Mesendoderm (in vitro differentiated cells): ENCODE data around the gene JAG2.

ENCODE experiments used
- DNase-seq: peaks from one replicate; pipeline ENCODE4 v3.0.0; 2013
- H2AK5ac ChIP-seq: 2 replicates; pipeline ENCODE4 v1.6.1; 2013; ENCODE audit warnings: low read length, inconsistent platforms
- H2BK120ac ChIP-seq: 2 replicates; pipeline ENCODE4 v1.6.1; 2013; ENCODE audit warnings: low read depth, mild to moderate bottlenecking, low read length, moderate library complexity, mixed read lengths
- H2BK15ac ChIP-seq: replicated peaks from 2 replicates; pipeline ENCODE4 v1.6.1; 2013; ENCODE audit warnings: low read depth, mild to moderate bottlenecking, moderate library complexity
- H2BK5ac ChIP-seq: 2 replicates; pipeline ENCODE4 v1.6.1; 2013; ENCODE audit warnings: low read length, inconsistent platforms
- H3K18ac ChIP-seq: 2 replicates; pipeline ENCODE4 v1.6.1; 2013; ENCODE audit warnings: mild to moderate bottlenecking, low read length, mixed read lengths
- H3K23ac ChIP-seq: one replicate; pipeline ENCODE4 v1.6.1; 2013; ENCODE audit warnings: low read length
- H3K27ac ChIP-seq: 2 replicates; pipeline ENCODE4 v1.5.1; 2013; ENCODE audit warnings: low read depth, mild to moderate bottlenecking, inconsistent platforms, low read length, moderate library complexity
- H3K27me3 ChIP-seq: 2 replicates; pipeline ENCODE4 v1.6.1; 2013; ENCODE audit warnings: low read length, control low read depth, mild to moderate bottlenecking, inconsistent platforms; ENCODE audit not compliant: insufficient read depth, poor library complexity
- H3K36me3 ChIP-seq: 2 replicates; pipeline ENCODE4 v1.6.1; 2013; ENCODE audit warnings: low read length, inconsistent platforms; ENCODE audit not compliant: control insufficient read depth, insufficient read depth
- H3K4ac ChIP-seq: one replicate; pipeline ENCODE4 v1.6.1; 2013; ENCODE audit warnings: low read depth, mild to moderate bottlenecking, low read length, moderate library complexity
- H3K4me1 ChIP-seq: 2 replicates; pipeline ENCODE4 v1.6.1; 2013; ENCODE audit warnings: low read depth, low read length, inconsistent platforms; ENCODE audit not compliant: control insufficient read depth
- H3K4me2 ChIP-seq: 2 replicates; pipeline ENCODE4 v1.6.1; 2013; ENCODE audit warnings: low read length
- H3K4me3 ChIP-seq: 2 replicates; pipeline ENCODE4 v1.5.1; 2013; ENCODE audit warnings: mild to moderate bottlenecking, low read length
- H3K56ac ChIP-seq: one replicate; pipeline ENCODE4 v1.6.1; 2013; ENCODE audit warnings: low read length
- H3K79me1 ChIP-seq: 2 replicates; pipeline ENCODE4 v1.6.1; 2013; ENCODE audit warnings: low read length, inconsistent platforms
- H3K79me2 ChIP-seq: 2 replicates; pipeline ENCODE4 v1.6.1; 2013; ENCODE audit warnings: mild to moderate bottlenecking, low read length; ENCODE audit not compliant: control insufficient read depth, insufficient read depth
- H3K9ac ChIP-seq: 2 replicates; pipeline ENCODE4 v1.6.1; 2013; ENCODE audit warnings: low read length, inconsistent platforms
- H4K5ac ChIP-seq: one replicate; pipeline ENCODE4 v1.6.1; 2013; ENCODE audit warnings: low read length
- H4K8ac ChIP-seq: one replicate; pipeline ENCODE4 v1.6.1; 2013; ENCODE audit warnings: low read depth, mild to moderate bottlenecking, control low read depth, low read length, moderate library complexity
- WGBS: extraction: QIAGEN DNeasy Blood & Tissue Kit; methylation state at CpG from one replicate; pipeline ENCODE4 v1.1.7; 2013; ENCODE audit warnings: low lambda C conversion rate, missing lambda C conversion rate; ENCODE audit not compliant: insufficient coverage; ENCODE audit errors: extremely low coverage; 5-methylcytosine and 5-hydroxymethylcytosine counted together

The JAG2 gene

GRCh38 chr14:105108516-105108864 lies 60.1 kb downstream of the JAG2 start:
- Histone ChIP-seq H2BK5ac (no peak overlapping the region), H3K4me3 (no peak overlapping the region), H3K56ac (no peak overlapping the region), H3K9ac (no peak overlapping the region), H3K79me2 (no peaks in the 10 kb centered on the region), H2BK15ac (no peak overlapping the region), H4K5ac (no peak overlapping the region), H3K4me1 (no peaks in the 10 kb centered on the region), H2AK5ac (no peak overlapping the region), H3K36me3 (no peaks in the 10 kb centered on the region), H3K27ac (no peak overlapping the region), H3K4ac (no peak overlapping the region), H3K27me3 (no peaks in the 10 kb centered on the region), H3K4me2 (no peak overlapping the region), H4K8ac (no peak overlapping the region), H3K79me1 (no peaks in the 10 kb centered on the region), H2BK120ac (no peak overlapping the region), H3K18ac (no peak overlapping the region), H3K23ac (no peak overlapping the region)
- no peak for DNase-seq
- no CpG with 5 or more reads among the region's 7 CpGs for WGBS

- H4K5ac ChIP-seq = no peak overlapping the region
- no peak overlapping the region for H3K18ac ChIP-seq
- H3K27ac ChIP-seq = no peak overlapping the region
- no peaks in the 10 kb centered on the region for H3K79me2 ChIP-seq
- no peaks in the 10 kb centered on the region for H3K36me3 ChIP-seq
- H2BK120ac ChIP-seq = no peak overlapping the region
- WGBS = no CpG with 5 or more reads among the region's 9 CpGs
- H3K4me3 ChIP-seq = no peak overlapping the region
- H3K4me2 ChIP-seq = no peak overlapping the region
- H3K4ac ChIP-seq = no peak overlapping the region
- H3K4me1 ChIP-seq = no peaks in the 10 kb centered on the region
- H3K9ac ChIP-seq = no peak overlapping the region
- no peak overlapping the region for H3K56ac ChIP-seq
- H2BK15ac ChIP-seq = no peak overlapping the region
- no peak overlapping the region for H3K23ac ChIP-seq
- H3K27me3 ChIP-seq = no peaks in the 10 kb centered on the region
- no peak overlapping the region for H4K8ac ChIP-seq
- H2AK5ac ChIP-seq = no peak overlapping the region
- no peaks in the 10 kb centered on the region for H3K79me1 ChIP-seq
- no peak for DNase-seq
- no peak overlapping the region for H2BK5ac ChIP-seq
Measured at GRCh38 chr14:105107781-105108515, 60.6 kb downstream of the JAG2 start.

GRCh38 chr14:105107351-105107750 lies 61.2 kb downstream of the JAG2 start:
- Histone ChIP-seq H3K4ac (no peak overlapping the region), H3K23ac (no peak overlapping the region), H2AK5ac (no peak overlapping the region), H3K79me1 (no peaks in the 10 kb centered on the region), H2BK15ac (no peak overlapping the region), H3K79me2 (no peaks in the 10 kb centered on the region), H3K18ac (no peak overlapping the region), H3K36me3 (no peaks in the 10 kb centered on the region), H2BK120ac (no peak overlapping the region), H3K4me3 (no peak overlapping the region), H4K8ac (no peak overlapping the region), H3K9ac (no peak overlapping the region), H3K4me2 (no peak overlapping the region), H3K27ac (no peak overlapping the region), H4K5ac (no peak overlapping the region), H2BK5ac (no peak overlapping the region), H3K56ac (no peak overlapping the region), H3K27me3 (no peaks in the 10 kb centered on the region), H3K4me1 (no peaks in the 10 kb centered on the region)
- WGBS = no CpG with 5 or more reads among the region's 7 CpGs
- DNase-seq = no peak

GRCh38 chr14:105105158-105105557 lies 63.4 kb downstream of the JAG2 start:
- no CpG with 5 or more reads among the region's 7 CpGs for WGBS
- no peak overlapping the region for H3K56ac ChIP-seq
- no peak for DNase-seq
- H3K79me2 ChIP-seq = no peaks in the 10 kb centered on the region
- H3K9ac ChIP-seq = no peak overlapping the region
- H3K79me1 ChIP-seq = no peaks in the 10 kb centered on the region
- H3K23ac ChIP-seq = no peak overlapping the region
- H4K5ac ChIP-seq = no peak overlapping the region
- no peaks in the 10 kb centered on the region for H3K4me1 ChIP-seq
- no peak overlapping the region for H4K8ac ChIP-seq
- no peak overlapping the region for H3K4me2 ChIP-seq
- H2BK5ac ChIP-seq = no peak overlapping the region
- no peaks in the 10 kb centered on the region for H3K36me3 ChIP-seq
- no peak overlapping the region for H2BK15ac ChIP-seq
- H3K27me3 ChIP-seq = no peaks in the 10 kb centered on the region
- H3K4me3 ChIP-seq = no peak overlapping the region
- no peak overlapping the region for H2AK5ac ChIP-seq
- H3K18ac ChIP-seq = no peak overlapping the region
- no peak overlapping the region for H3K27ac ChIP-seq
- H3K4ac ChIP-seq = no peak overlapping the region
- H2BK120ac ChIP-seq = no peak overlapping the region

GRCh38 chr14:105102893-105103292 lies 65.7 kb downstream of the JAG2 start:
- Histone ChIP-seq H4K5ac (no peak overlapping the region), H3K36me3 (no peaks in the 10 kb centered on the region), H3K4ac (no peak overlapping the region), H3K79me1 (no peaks in the 10 kb centered on the region), H2BK120ac (no peak overlapping the region), H3K56ac (no peak overlapping the region), H2BK5ac (no peak overlapping the region), H3K27me3 (no peaks in the 10 kb centered on the region), H3K9ac (no peak overlapping the region), H2BK15ac (no peak overlapping the region), H3K27ac (no peak overlapping the region), H2AK5ac (no peak overlapping the region), H3K4me1 (no peaks in the 10 kb centered on the region), H3K79me2 (no peaks in the 10 kb centered on the region), H3K4me3 (no peak overlapping the region), H3K18ac (no peak overlapping the region), H3K23ac (no peak overlapping the region), H3K4me2 (no peak overlapping the region), H4K8ac (no peak overlapping the region)
- WGBS = no CpG with 5 or more reads among the region's 3 CpGs
- no peak for DNase-seq

- H2BK120ac ChIP-seq = no peak overlapping the region
- H3K79me2 ChIP-seq = no peaks in the 10 kb centered on the region
- no peak overlapping the region for H3K9ac ChIP-seq
- no CpG with 5 or more reads among the region's 7 CpGs for WGBS
- no peak overlapping the region for H4K8ac ChIP-seq
- no peak overlapping the region for H3K27ac ChIP-seq
- H3K18ac ChIP-seq = no peak overlapping the region
- H3K79me1 ChIP-seq = no peaks in the 10 kb centered on the region
- H3K4me1 ChIP-seq = no peaks in the 10 kb centered on the region
- no peak overlapping the region for H3K23ac ChIP-seq
- no peak overlapping the region for H2BK15ac ChIP-seq
- H3K4me3 ChIP-seq = no peak overlapping the region
- H2BK5ac ChIP-seq = no peak overlapping the region
- no peak overlapping the region for H3K56ac ChIP-seq
- H4K5ac ChIP-seq = no peak overlapping the region
- no peaks in the 10 kb centered on the region for H3K27me3 ChIP-seq
- DNase-seq = no peak
- no peak overlapping the region for H3K4ac ChIP-seq
- H3K4me2 ChIP-seq = no peak overlapping the region
- no peaks in the 10 kb centered on the region for H3K36me3 ChIP-seq
- no peak overlapping the region for H2AK5ac ChIP-seq
Measured at GRCh38 chr14:105102361-105102870, 66.2 kb downstream of the JAG2 start.
